Activated CD8-positive, alpha-beta memory T cell treated with anti-CD3 and anti-CD28 coated beads for 1 hour (primary cell): Measurements from ENCODE around the gene SYK.

Experiments
- DNase-seq, 2 donors: peaks; one replicate each; pipeline ENCODE4 v3.0.0-alpha.2; 2020; ENCODE audit warnings: low read depth in 1 of 2; ENCODE audit errors: extremely low read depth in 1 of 2

Gene SYK

GRCh38 chr9:90900130-90900529 is 98.5 kb downstream of the SYK start:
- DNase-seq, result no peak

GRCh38 chr9:90901933-90902332 is 100.3 kb downstream of the SYK start:
- no peak for DNase-seq

GRCh38 chr9:90903766-90904424 is 102.3 kb downstream of the SYK start:
- DNase-seq, result no peak

- no peak for DNase-seq
Measured at GRCh38 chr9:90904706-90905478, 103.3 kb downstream of the SYK start.

- DNase-seq, result no peak
Measured at GRCh38 chr9:90905822-90906221, 104.2 kb downstream of the SYK start.

- DNase-seq, result no peak
Measured at GRCh38 chr9:90906316-90907055, 104.9 kb downstream of the SYK start.

GRCh38 chr9:90907056-90907445 is 105.4 kb downstream of the SYK start:
- DNase-seq, result no peak

- DNase-seq, result no peak
Measured at GRCh38 chr9:90907790-90908189, 106.2 kb downstream of the SYK start.

- no peak for DNase-seq
Measured at GRCh38 chr9:90909225-90909624, 107.6 kb downstream of the SYK start.

- no peak for DNase-seq
Measured at GRCh38 chr9:90909747-90910283, 108.2 kb downstream of the SYK start.

- no peak for DNase-seq
Measured at GRCh38 chr9:90914196-90914595, 112.6 kb downstream of the SYK start.

GRCh38 chr9:90914868-90915483 is 113.4 kb downstream of the SYK start:
- peak; percentile 35 to 57 for DNase-seq

GRCh38 chr9:90915693-90916092 is 114.1 kb downstream of the SYK start:
- no peak for DNase-seq

GRCh38 chr9:90916147-90916734 is 114.6 kb downstream of the SYK start:
- DNase-seq, result no peak

- no peak for DNase-seq
Measured at GRCh38 chr9:90919883-90920282, 118.3 kb downstream of the SYK start.

- no peak for DNase-seq
Measured at GRCh38 chr9:90921104-90921503, 119.5 kb downstream of the SYK start.

GRCh38 chr9:90921969-90922368 is 120.3 kb downstream of the SYK start:
- DNase-seq, result no peak

- no peak for DNase-seq
Measured at GRCh38 chr9:90925581-90926257, 124.1 kb downstream of the SYK start.

- DNase-seq, result no peak
Measured at GRCh38 chr9:90926936-90927335, 125.3 kb downstream of the SYK start.

GRCh38 chr9:90927496-90927895 is 125.9 kb downstream of the SYK start:
- no peak for DNase-seq
